ENCODE data around the gene PHF21B. TPM values are rescaled to one million over a fixed set of nuclear protein-coding genes. Genes with fewer than 3 reads are reported as not detected.

The PHF21B gene
- total RNA-seq, 1 donor from 2014 or later: not detected

DNA sequence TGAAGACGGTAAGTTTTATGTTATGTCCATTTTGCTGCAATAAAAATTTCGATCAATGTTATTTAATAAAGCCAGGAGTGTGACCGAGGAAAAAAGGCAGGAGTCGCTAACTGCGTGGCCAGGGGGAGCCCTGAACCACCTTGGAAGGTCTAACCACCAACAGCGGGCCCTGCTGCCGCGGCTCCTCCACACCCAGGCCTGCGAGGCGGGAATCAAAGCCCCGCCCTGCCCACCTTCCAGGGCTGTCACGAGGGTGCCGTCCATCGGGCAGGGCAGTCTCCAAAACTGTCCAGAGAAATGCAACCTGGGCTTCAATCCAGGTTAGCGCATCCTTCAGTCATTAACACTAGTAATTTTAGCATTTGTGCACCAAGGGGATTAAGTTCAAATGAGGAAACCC lies 19.0 kb downstream of the PHF21B start:
- no peak overlapping the region for H3K27ac ChIP-seq
- H3K4me3 ChIP-seq: no peak overlapping the region
- no peaks in the 10 kb centered on the region for H3K27me3 ChIP-seq
- no peaks in the 10 kb centered on the region for H3K36me3 ChIP-seq
- TF ChIP-seq, protein P1, sequence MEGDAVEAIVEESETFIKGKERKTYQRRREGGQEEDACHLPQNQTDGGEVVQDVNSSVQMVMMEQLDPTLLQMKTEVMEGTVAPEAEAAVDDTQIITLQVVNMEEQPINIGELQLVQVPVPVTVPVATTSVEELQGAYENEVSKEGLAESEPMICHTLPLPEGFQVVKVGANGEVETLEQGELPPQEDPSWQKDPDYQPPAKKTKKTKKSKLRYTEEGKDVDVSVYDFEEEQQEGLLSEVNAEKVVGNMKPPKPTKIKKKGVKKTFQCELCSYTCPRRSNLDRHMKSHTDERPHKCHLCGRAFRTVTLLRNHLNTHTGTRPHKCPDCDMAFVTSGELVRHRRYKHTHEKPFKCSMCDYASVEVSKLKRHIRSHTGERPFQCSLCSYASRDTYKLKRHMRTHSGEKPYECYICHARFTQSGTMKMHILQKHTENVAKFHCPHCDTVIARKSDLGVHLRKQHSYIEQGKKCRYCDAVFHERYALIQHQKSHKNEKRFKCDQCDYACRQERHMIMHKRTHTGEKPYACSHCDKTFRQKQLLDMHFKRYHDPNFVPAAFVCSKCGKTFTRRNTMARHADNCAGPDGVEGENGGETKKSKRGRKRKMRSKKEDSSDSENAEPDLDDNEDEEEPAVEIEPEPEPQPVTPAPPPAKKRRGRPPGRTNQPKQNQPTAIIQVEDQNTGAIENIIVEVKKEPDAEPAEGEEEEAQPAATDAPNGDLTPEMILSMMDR (IDR thresholded peaks at IDR 0.05): no peak
- intact Hi-C loops (cut with DNase I): no loop called here
- H3K9me3 ChIP-seq: no peaks in the 10 kb centered on the region
- no peak for DNase-seq (ENCODE audit: low spot score in 2 of 2)
- H3K4me1 ChIP-seq: no peaks in the 10 kb centered on the region

DNA sequence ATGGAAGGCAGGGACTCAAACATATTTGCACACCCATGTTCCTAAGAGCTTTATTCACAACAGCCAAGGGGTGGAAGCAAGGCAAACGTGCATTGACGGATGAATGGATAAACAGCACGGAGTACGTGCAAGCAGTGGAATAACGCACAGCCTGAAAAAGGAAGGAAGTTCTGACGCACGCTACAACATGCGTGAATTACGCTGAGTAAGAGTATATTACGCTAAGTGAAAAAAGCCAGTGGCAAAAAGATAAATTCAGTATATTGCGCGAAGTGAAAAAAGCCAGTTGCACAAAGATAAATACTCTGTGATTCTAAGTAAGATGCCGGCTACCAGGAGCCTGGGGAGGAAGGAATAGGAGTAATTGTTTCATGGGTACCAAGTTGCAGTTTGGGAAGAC lies 19.5 kb downstream of the PHF21B start:
- DNase-seq (ENCODE audit: low spot score in 2 of 2): no peak
- Histone ChIP-seq H3K4me3 (no peak overlapping the region), H3K9me3 (no peaks in the 10 kb centered on the region), H3K4me1 (no peaks in the 10 kb centered on the region), H3K36me3 (no peaks in the 10 kb centered on the region), H3K27ac (no peak overlapping the region), H3K27me3 (no peaks in the 10 kb centered on the region)
- TF ChIP-seq, protein P1 (IDR thresholded peaks at IDR 0.05): no peak
- intact Hi-C loops (cut with DNase I): no loop called here

DNA sequence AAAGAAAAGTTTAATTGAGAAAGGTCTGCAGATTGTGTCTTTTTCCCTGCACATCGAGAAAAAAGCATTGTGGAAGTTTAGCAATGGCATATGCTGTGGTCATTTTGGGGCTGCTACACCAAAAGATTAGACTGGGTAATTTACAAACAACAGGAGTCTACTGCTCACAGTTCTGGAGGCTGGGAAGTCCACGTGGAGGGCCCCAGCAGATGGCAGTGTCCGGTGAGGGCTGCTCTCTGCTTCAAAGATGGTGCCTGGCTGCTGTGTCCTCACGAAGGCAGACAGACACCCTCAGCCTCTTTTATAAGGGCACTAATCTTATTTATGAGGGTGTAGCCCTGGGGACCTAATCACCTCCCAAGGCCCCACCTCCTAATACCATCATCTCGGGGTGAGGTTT lies 21.1 kb downstream of the PHF21B start:
- no peak overlapping the region for H3K27ac ChIP-seq
- no peak overlapping the region for H3K4me3 ChIP-seq
- no peaks in the 10 kb centered on the region for H3K4me1 ChIP-seq
- no peaks in the 10 kb centered on the region for H3K9me3 ChIP-seq
- intact Hi-C loops (cut with DNase I): no loop called here
- TF ChIP-seq, protein P1 (IDR thresholded peaks at IDR 0.05): no peak
- H3K36me3 ChIP-seq: no peaks in the 10 kb centered on the region
- no peak for DNase-seq (ENCODE audit: low spot score in 2 of 2)
- H3K27me3 ChIP-seq: no peaks in the 10 kb centered on the region

DNA sequence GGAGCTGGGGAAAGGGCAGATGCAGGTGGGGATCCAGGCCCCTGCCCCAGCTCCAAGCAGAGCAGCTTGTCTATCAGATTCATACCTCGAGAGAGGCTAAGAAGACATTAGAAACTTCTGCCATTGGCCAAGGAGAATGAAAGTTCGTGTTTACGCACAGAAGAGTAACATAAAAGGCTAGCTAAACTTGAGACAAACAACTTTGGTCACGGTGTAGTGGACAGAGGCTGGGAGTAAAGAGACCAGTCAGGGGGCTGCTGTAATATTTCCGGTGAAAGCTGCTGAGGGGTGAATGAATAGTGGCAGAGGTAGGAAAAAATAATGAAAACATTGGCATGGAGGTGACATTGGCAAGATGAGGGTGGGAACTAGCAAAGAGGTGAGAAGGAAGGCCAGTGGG lies 22.9 kb downstream of the PHF21B start:
- no peaks in the 10 kb centered on the region for H3K27me3 ChIP-seq
- H3K9me3 ChIP-seq: no peaks in the 10 kb centered on the region
- no peak overlapping the region for H3K27ac ChIP-seq
- TF ChIP-seq, protein P1 (IDR thresholded peaks at IDR 0.05): no peak
- intact Hi-C loops (cut with DNase I): no loop called here
- DNase-seq (ENCODE audit: low spot score in 2 of 2): no peak
- no peaks in the 10 kb centered on the region for H3K4me1 ChIP-seq
- H3K36me3 ChIP-seq: no peaks in the 10 kb centered on the region
- H3K4me3 ChIP-seq: no peak overlapping the region

DNA sequence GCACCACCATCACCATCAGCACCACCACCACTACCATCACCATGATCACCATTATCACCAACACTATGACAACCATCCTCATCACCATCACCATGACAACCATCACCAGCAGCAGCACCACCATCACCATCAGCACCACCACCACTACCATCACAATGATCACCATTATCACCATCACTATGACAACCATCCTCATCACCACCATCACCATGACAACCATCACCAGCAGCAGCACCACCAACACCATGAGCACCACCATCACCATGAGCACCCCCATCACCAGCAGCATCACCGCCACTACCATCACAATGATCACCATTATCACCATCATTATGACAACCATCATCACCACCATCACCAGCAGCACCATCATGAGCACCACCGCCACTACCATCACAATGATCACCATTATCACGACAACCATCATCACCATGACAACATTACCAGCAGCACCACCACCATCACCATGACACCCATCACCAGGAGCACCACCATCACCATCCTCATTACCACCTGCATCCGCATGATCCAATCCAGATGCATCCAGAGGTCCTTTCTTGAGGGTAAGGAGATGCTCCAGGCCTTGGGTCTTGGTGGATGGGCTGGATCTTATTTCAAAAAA lies 23.8 kb downstream of the PHF21B start:
- no peaks in the 10 kb centered on the region for H3K9me3 ChIP-seq
- no peaks in the 10 kb centered on the region for H3K27me3 ChIP-seq
- no peaks in the 10 kb centered on the region for H3K36me3 ChIP-seq
- no peak overlapping the region for H3K4me3 ChIP-seq
- TF ChIP-seq, protein P1 (IDR thresholded peaks at IDR 0.05): no peak
- H3K27ac ChIP-seq: no peak overlapping the region
- H3K4me1 ChIP-seq: no peaks in the 10 kb centered on the region
- intact Hi-C loops (cut with DNase I): no loop called here
- no peak for DNase-seq (ENCODE audit: low spot score in 2 of 2)
